Smooth muscle cell (in vitro differentiated cells): ENCODE data around the gene NSUN6. TPM values are rescaled to one million over a fixed set of nuclear protein-coding genes. Genes with fewer than 3 reads are reported as not detected.

Experiments
- DNase-seq: peaks from one replicate; lab custom pipeline; 2025; ENCODE audit not compliant: unreplicated experiment; lab: John Stamatoyannopoulos, UW
- H2AFZ ChIP-seq: fragments of 200-600 bp; sonication (generic); 2 replicates; pipeline ENCODE4 v1.6.0; 2016; ENCODE audit warnings: antibody characterized with exemption, low read depth, mild to moderate bottlenecking
- H3F3A ChIP-seq: fragments of 200-600 bp; sonication (generic); 2 replicates; pipeline ENCODE4 v1.6.0; 2017; ENCODE audit warnings: antibody characterized with exemption, low read depth
- H3K27ac ChIP-seq: fragments of 200-600 bp; sonication (generic); 2 replicates; pipeline ENCODE4 v1.5.1; 2016; ENCODE audit warnings: low read depth, mild to moderate bottlenecking
- H3K27me3 ChIP-seq: fragments of 200-600 bp; sonication (generic); 2 replicates; pipeline ENCODE4 v1.6.1; 2016; ENCODE audit warnings: low read depth, mild to moderate bottlenecking
- H3K36me3 ChIP-seq: fragments of 200-600 bp; sonication (generic); 2 replicates; pipeline ENCODE4 v1.5.1; 2016; ENCODE audit warnings: low read depth
- H3K4me1 ChIP-seq: fragments of 200-600 bp; sonication (generic); 2 replicates; pipeline ENCODE4 v1.5.1; 2016; ENCODE audit warnings: low read depth
- H3K4me2 ChIP-seq: fragments of 200-600 bp; sonication (generic); 2 replicates; pipeline ENCODE4 v1.6.0; 2016; ENCODE audit warnings: mild to moderate bottlenecking
- H3K4me3 ChIP-seq: fragments of 200-600 bp; sonication (generic); 2 replicates; pipeline ENCODE4 v1.5.1; 2016; ENCODE audit warnings: mild to moderate bottlenecking
- H3K79me2 ChIP-seq: fragments of 200-600 bp; sonication (generic); 2 replicates; pipeline ENCODE4 v1.6.0; 2016; ENCODE audit warnings: low read depth, mild to moderate bottlenecking
- H3K9ac ChIP-seq: fragments of 200-600 bp; sonication (generic); 2 replicates; pipeline ENCODE4 v1.6.0; 2016; ENCODE audit warnings: low read depth
- H3K9me3 ChIP-seq: fragments of 200-600 bp; sonication (generic); replicated peaks from 2 replicates; pipeline ENCODE4 v1.5.1; 2016; ENCODE audit warnings: low read depth
- H4K20me1 ChIP-seq: fragments of 200-600 bp; sonication (generic); 2 replicates; pipeline ENCODE4 v1.6.0; 2016; ENCODE audit warnings: low read depth
- WGBS: methylation state at CpG from one replicate; pipeline ENCODE4 v1.1.7; 2016; ENCODE audit warnings: low lambda C conversion rate; 5-methylcytosine and 5-hydroxymethylcytosine counted together
- polyA plus RNA-seq: library from polyadenylated mRNA; unstranded; fragments of >200 nt; fragmentation: Nextera tagmentation; extraction: Ambion mirVana; gene quantifications from 2 replicates; pipeline ENCODE4 v1.2.1, GENCODE V29; 2016
- total RNA-seq: library from RNA; depleted of rRNA; stranded (reverse); fragments of >200 nt; gene quantifications from 2 replicates; pipeline ENCODE4 v1.2.3, GENCODE V29; 2014
- TF ChIP-seq, protein P1 (sequence below): fragments of 200-600 bp; sonication (generic); IDR thresholded peaks from 2 replicates; pipeline ENCODE4 v1.5.1; 2017; ENCODE audit warnings: borderline replicate concordance, mild to moderate bottlenecking, antibody characterized with exemption; ENCODE audit not compliant: insufficient read depth, poor library complexity, severe bottlenecking

NSUN6 gene, protein sequence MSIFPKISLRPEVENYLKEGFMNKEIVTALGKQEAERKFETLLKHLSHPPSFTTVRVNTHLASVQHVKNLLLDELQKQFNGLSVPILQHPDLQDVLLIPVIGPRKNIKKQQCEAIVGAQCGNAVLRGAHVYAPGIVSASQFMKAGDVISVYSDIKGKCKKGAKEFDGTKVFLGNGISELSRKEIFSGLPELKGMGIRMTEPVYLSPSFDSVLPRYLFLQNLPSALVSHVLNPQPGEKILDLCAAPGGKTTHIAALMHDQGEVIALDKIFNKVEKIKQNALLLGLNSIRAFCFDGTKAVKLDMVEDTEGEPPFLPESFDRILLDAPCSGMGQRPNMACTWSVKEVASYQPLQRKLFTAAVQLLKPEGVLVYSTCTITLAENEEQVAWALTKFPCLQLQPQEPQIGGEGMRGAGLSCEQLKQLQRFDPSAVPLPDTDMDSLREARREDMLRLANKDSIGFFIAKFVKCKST
- total RNA-seq (6.1 and 11.8 TPM in 2 replicates), polyA plus RNA-seq (7.2 and 9.5 TPM in 2 replicates)

DNA sequence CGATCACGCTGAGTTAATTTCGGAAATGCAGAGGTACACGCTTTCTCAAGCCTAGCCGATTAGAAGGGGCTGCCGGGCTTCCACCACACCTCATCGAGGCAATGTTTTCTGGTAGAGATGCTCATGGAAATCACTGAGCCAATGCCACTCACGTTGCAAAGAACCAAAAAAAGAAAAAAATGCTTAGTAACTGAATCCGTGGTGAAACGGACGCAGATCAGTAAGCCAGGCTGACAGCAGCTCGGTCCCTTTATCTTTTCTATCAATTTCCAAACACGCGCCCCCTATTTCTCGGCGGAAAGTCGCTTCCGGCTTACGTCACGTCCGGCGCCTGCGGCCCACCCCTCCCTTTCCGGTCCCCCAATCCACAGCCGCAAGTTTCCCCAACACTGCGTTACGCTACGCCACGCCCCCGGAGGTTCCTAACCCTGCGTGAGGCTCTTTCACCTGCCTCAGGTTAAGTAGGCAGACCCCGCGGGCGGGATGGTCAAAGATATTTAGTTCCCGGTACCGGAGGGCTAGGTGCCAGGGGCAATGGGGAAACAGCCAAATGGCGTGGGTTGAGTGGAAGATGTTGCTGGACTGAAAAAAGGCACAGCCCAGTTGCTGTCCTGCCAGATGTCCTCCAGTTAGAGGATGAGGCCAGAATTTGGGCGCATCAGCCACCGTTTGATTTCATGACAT lies at the start of gene NSUN6:
NSUN6 (minus strand) TSS at position 264 of the 684 bp plus-strand sequence. CDS start 384 bp downstream, outside the sequence.
- Histone ChIP-seq H3K36me3 (no peaks in the 10 kb centered on the region), H3K4me1 (peaks cover 19% of the 10 kb centered on the region), H3K79me2 (peaks cover 34% of the 10 kb centered on the region), H3K4me2 (peak within 1 kb of the TSS; percentile 92), H2AFZ (peak within 1 kb of the TSS; percentile 100), H3K27ac (peak within 1 kb of the TSS; percentile 84), H3F3A (peaks cover 5% of the 10 kb centered on the region), H4K20me1 (no peaks in the 10 kb centered on the region), H3K9me3 (no peaks in the 10 kb centered on the region), H3K27me3 (no peaks in the 10 kb centered on the region), H3K4me3 (peak within 1 kb of the TSS; percentile 95), H3K9ac (peak within 1 kb of the TSS; percentile 89)
- 2% methylated on average over 39 of the region's 39 CpGs for WGBS
- TF ChIP-seq, protein P1, sequence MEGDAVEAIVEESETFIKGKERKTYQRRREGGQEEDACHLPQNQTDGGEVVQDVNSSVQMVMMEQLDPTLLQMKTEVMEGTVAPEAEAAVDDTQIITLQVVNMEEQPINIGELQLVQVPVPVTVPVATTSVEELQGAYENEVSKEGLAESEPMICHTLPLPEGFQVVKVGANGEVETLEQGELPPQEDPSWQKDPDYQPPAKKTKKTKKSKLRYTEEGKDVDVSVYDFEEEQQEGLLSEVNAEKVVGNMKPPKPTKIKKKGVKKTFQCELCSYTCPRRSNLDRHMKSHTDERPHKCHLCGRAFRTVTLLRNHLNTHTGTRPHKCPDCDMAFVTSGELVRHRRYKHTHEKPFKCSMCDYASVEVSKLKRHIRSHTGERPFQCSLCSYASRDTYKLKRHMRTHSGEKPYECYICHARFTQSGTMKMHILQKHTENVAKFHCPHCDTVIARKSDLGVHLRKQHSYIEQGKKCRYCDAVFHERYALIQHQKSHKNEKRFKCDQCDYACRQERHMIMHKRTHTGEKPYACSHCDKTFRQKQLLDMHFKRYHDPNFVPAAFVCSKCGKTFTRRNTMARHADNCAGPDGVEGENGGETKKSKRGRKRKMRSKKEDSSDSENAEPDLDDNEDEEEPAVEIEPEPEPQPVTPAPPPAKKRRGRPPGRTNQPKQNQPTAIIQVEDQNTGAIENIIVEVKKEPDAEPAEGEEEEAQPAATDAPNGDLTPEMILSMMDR = no peak
- DNase-seq = peak; percentile 68

DNA sequence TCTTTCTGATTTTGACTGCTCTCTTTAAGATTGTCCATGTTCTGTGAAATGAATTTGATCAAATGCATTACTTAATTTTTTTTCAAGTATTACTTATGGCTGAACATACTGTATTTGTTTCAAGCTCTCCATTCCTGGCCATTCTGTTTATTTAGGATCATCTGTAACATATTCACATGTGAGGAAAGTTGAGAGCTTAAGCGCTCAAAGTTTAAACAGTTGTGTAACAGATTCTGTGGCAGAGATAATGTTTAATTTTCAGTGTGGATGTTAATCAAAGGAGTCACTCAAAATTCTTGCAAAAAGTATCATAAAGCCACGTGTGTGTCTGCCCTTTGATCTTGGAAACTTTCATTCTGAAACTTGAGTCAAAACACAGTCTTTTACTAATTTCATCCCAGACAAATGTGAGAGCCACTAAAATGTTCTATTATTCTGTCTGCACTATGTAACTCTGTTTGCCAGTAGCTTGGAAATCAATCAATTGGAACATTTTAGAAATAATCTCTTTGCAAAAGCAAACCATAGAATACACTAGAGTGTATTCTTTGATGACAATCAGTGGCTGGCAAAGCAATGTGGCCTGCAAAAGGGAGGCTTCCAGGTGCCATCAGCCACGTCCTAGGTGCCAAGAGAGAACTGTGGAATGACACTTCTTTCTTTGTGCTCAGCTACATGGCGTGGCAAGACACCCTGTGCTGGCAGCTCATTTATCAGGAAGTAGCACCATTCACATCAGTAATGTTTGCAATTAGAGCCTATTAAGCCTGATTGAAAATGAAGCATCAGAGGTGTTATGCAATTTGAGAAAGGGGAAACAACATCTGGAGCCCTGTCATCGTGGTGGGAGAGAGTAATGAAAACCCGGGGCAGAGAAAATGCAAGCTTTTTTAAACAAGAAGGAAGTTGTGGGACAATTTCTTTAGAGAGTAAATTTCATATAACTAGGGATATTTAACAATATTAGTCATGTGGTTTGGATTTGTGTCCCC lies 48.8 kb upstream of the NSUN6 start:
- Histone ChIP-seq H4K20me1 (no peaks in the 10 kb centered on the region), H3K9ac (no peak overlapping the region), H3K4me2 (no peak overlapping the region), H3K4me3 (no peak overlapping the region), H3K36me3 (no peaks in the 10 kb centered on the region), H3K4me1 (no peaks in the 10 kb centered on the region), H3K79me2 (no peaks in the 10 kb centered on the region), H2AFZ (no peak overlapping the region), H3K27ac (no peak overlapping the region), H3K27me3 (no peaks in the 10 kb centered on the region), H3F3A (no peaks in the 10 kb centered on the region), H3K9me3 (no peaks in the 10 kb centered on the region)
- 73% methylated on average over 6 of the region's 6 CpGs for WGBS
- no peak for DNase-seq
- TF ChIP-seq, protein P1 = no peak

DNA sequence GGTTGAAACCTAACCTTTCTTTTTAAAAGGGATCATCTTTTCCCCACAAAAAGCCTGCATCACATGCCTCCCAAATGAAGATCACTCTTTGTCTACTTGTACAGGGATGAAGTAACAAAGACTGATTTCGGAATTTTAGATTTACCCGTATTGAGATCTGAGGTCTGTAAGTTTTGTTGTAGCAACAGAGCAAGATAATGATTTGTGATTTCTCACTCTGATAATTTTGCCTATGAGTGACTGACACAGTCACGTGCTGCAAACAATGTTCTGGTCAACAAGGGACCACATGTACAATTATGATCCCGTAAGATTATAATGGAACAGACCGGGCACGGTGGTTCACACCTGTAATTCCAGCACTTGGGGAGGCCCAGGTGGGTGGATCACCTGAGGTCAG lies 39.2 kb upstream of the NSUN6 start:
- Histone ChIP-seq H3K79me2 (no peaks in the 10 kb centered on the region), H4K20me1 (no peaks in the 10 kb centered on the region), H3K36me3 (no peaks in the 10 kb centered on the region), H3K4me1 (no peaks in the 10 kb centered on the region), H3K4me2 (no peak overlapping the region), H3F3A (no peaks in the 10 kb centered on the region), H3K9ac (no peak overlapping the region), H3K27ac (no peak overlapping the region), H3K4me3 (no peak overlapping the region), H3K27me3 (no peaks in the 10 kb centered on the region), H2AFZ (no peak overlapping the region), H3K9me3 (no peaks in the 10 kb centered on the region)
- TF ChIP-seq, protein P1 = no peak
- DNase-seq = no peak
- WGBS = 92% methylated on average over 6 of the region's 6 CpGs
